ENCODE data around the gene DTNB. TPM values are rescaled to one million over a fixed set of nuclear protein-coding genes. Genes with fewer than 3 reads are reported as not detected.

Gene DTNB
- total and polyA plus RNA-seq, 2 donors (not counting 1 experiment from before 2014, with no cell fraction given), result 5.1 to 5.4 TPM

DNA sequence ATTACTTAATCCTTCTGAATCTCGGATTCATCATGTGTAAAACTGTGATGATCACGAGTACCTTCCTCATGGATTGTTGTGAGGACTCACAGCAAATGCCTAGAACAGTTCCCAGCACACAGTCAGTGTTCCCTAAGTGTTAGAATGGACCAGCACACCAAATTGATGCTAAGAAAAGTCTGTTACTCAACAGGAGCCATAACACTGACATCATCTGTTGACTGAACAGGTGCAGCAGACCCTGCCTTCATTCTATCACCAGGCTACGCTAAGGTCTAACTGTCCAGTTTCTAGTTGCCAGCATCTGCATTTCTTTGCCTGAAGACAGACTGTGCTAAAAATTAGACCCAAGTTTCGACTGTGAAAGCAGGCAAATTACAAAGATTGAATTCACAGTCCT, 18.6 kb downstream of the DTNB start:
- Histone ChIP-seq H3K27me3 (ENCODE audit: control insufficient read depth, insufficient read depth, low read length) (no peaks in the 10 kb centered on the region), H3K27ac (ENCODE audit: insufficient read depth, low read length) (no peak overlapping the region), H3K4me1 (ENCODE audit: control insufficient read depth, extremely low read depth, insufficient read depth, low read length) (no peaks in the 10 kb centered on the region), H3K36me3 (ENCODE audit: control insufficient read depth, insufficient read depth, low read length) (no peaks in the 10 kb centered on the region), H3K9me3 (ENCODE audit: control insufficient read depth, insufficient read depth, low read depth, low read length) (no peaks in the 10 kb centered on the region), H3K9ac (ENCODE audit: insufficient read depth, low read length) (no peak overlapping the region), H3K79me2 (ENCODE audit: control insufficient read depth, insufficient read depth, low read length) (no peaks in the 10 kb centered on the region), H4K20me1 (ENCODE audit: control insufficient read depth, extremely low read depth, insufficient read depth, low read length) (no peaks in the 10 kb centered on the region), H2AFZ (ENCODE audit: low read length) (no peak overlapping the region), H3K4me2 (ENCODE audit: extremely low read depth, insufficient read depth, low read length) (no peak overlapping the region), H3K4me3 (replicated peaks in 1 of 4; ENCODE audit: control extremely low read depth in 1 of 4, insufficient read depth in 1 of 4, low read depth in 3 of 4, low read length in 4 of 4) (no peak overlapping the region)
- TF ChIP-seq EZH2 (IDR thresholded peaks at IDR 0.05; ENCODE audit: low read length, missing control alignments), result no peak
- TF ChIP-seq, protein P1, sequence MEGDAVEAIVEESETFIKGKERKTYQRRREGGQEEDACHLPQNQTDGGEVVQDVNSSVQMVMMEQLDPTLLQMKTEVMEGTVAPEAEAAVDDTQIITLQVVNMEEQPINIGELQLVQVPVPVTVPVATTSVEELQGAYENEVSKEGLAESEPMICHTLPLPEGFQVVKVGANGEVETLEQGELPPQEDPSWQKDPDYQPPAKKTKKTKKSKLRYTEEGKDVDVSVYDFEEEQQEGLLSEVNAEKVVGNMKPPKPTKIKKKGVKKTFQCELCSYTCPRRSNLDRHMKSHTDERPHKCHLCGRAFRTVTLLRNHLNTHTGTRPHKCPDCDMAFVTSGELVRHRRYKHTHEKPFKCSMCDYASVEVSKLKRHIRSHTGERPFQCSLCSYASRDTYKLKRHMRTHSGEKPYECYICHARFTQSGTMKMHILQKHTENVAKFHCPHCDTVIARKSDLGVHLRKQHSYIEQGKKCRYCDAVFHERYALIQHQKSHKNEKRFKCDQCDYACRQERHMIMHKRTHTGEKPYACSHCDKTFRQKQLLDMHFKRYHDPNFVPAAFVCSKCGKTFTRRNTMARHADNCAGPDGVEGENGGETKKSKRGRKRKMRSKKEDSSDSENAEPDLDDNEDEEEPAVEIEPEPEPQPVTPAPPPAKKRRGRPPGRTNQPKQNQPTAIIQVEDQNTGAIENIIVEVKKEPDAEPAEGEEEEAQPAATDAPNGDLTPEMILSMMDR (conservative IDR thresholded peaks at IDR 0.05 in 1 of 2, IDR thresholded peaks at IDR 0.05 in 1 of 2; ENCODE audit: low read depth in 1 of 2, low read length in 2 of 2), result no peak
- DNase-seq (ENCODE audit: low read depth in 2 of 2), result no peak

DNA sequence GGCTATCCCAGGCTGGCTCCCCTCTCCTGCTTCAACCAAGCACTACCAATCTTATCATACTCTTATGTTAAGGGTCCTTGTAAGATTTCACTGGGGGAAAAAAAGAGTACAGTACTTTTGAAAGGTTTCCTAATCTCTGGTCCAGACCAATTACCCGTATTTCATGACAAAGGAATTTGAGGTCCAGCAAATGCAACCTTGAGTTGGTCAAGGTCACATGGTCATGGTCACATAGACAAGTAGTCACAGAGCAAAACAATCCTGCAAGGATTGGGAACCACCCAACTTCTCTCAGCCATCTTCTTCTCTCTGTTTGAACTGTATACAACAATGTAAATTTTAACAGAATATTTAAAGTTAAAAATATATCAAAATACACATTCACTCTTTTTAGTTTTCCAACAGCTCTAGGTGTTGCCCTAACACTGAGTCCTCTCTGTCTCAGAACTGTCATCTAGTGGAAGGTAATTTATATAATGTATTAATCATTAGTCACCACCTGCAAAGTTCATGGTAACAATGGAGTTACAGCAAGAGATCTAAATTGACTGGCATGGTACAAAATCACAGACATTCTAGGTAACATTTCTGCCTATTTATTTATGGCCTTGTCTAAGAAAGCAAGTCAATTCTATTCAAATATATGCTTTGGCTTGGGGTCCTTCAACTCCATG, 21.5 kb downstream of the DTNB start:
- no peak overlapping the region for H3K4me3 ChIP-seq (replicated peaks in 1 of 4; ENCODE audit: control extremely low read depth in 1 of 4, insufficient read depth in 1 of 4, low read depth in 3 of 4, low read length in 4 of 4)
- DNase-seq (ENCODE audit: low read depth in 2 of 2), result no peak
- H3K4me2 ChIP-seq (ENCODE audit: extremely low read depth, insufficient read depth, low read length), result no peak overlapping the region
- no peak for TF ChIP-seq EZH2 (IDR thresholded peaks at IDR 0.05; ENCODE audit: low read length, missing control alignments)
- TF ChIP-seq, protein P1 (conservative IDR thresholded peaks at IDR 0.05 in 1 of 2, IDR thresholded peaks at IDR 0.05 in 1 of 2; ENCODE audit: low read depth in 1 of 2, low read length in 2 of 2), result no peak
- no peak overlapping the region for H2AFZ ChIP-seq (ENCODE audit: low read length)
- no peaks in the 10 kb centered on the region for H4K20me1 ChIP-seq (ENCODE audit: control insufficient read depth, extremely low read depth, insufficient read depth, low read length)
- no peak overlapping the region for H3K27ac ChIP-seq (ENCODE audit: insufficient read depth, low read length)
- H3K36me3 ChIP-seq (ENCODE audit: control insufficient read depth, insufficient read depth, low read length), result no peaks in the 10 kb centered on the region
- no peaks in the 10 kb centered on the region for H3K4me1 ChIP-seq (ENCODE audit: control insufficient read depth, extremely low read depth, insufficient read depth, low read length)
- no peaks in the 10 kb centered on the region for H3K27me3 ChIP-seq (ENCODE audit: control insufficient read depth, insufficient read depth, low read length)
- no peak overlapping the region for H3K9ac ChIP-seq (ENCODE audit: insufficient read depth, low read length)
- no peaks in the 10 kb centered on the region for H3K79me2 ChIP-seq (ENCODE audit: control insufficient read depth, insufficient read depth, low read length)
- no peaks in the 10 kb centered on the region for H3K9me3 ChIP-seq (ENCODE audit: control insufficient read depth, insufficient read depth, low read depth, low read length)

DNA sequence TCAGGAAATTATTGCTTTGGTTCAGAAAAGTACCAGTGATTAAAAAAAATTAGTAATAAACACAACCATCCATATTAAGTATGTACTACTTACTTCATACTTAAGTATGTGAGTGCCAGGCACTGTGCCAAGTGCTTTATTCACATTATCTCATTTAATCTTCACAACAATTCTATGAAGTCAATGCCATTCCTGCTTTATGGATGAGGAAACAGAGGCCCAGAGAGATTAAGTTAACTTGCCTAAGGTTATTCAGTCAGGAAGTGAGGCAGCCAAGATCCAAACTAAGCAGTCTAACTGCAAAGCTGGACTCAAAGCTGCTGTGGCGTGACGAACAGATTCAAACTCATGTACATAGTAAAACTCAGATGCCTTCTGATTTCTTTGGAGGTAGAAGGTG, 22.3 kb downstream of the DTNB start:
- no peaks in the 10 kb centered on the region for H3K9me3 ChIP-seq (ENCODE audit: control insufficient read depth, insufficient read depth, low read depth, low read length)
- no peaks in the 10 kb centered on the region for H3K36me3 ChIP-seq (ENCODE audit: control insufficient read depth, insufficient read depth, low read length)
- no peak for TF ChIP-seq EZH2 (IDR thresholded peaks at IDR 0.05; ENCODE audit: low read length, missing control alignments)
- TF ChIP-seq, protein P1 (conservative IDR thresholded peaks at IDR 0.05 in 1 of 2, IDR thresholded peaks at IDR 0.05 in 1 of 2; ENCODE audit: low read depth in 1 of 2, low read length in 2 of 2), result no peak
- H3K4me1 ChIP-seq (ENCODE audit: control insufficient read depth, extremely low read depth, insufficient read depth, low read length), result no peaks in the 10 kb centered on the region
- H3K27ac ChIP-seq (ENCODE audit: insufficient read depth, low read length), result no peak overlapping the region
- no peak overlapping the region for H3K9ac ChIP-seq (ENCODE audit: insufficient read depth, low read length)
- no peak overlapping the region for H3K4me3 ChIP-seq (replicated peaks in 1 of 4; ENCODE audit: control extremely low read depth in 1 of 4, insufficient read depth in 1 of 4, low read depth in 3 of 4, low read length in 4 of 4)
- H2AFZ ChIP-seq (ENCODE audit: low read length), result no peak overlapping the region
- H4K20me1 ChIP-seq (ENCODE audit: control insufficient read depth, extremely low read depth, insufficient read depth, low read length), result no peaks in the 10 kb centered on the region
- H3K79me2 ChIP-seq (ENCODE audit: control insufficient read depth, insufficient read depth, low read length), result no peaks in the 10 kb centered on the region
- peak; percentile 42 to 66 for DNase-seq (ENCODE audit: low read depth in 2 of 2)
- H3K4me2 ChIP-seq (ENCODE audit: extremely low read depth, insufficient read depth, low read length), result no peak overlapping the region
- H3K27me3 ChIP-seq (ENCODE audit: control insufficient read depth, insufficient read depth, low read length), result no peaks in the 10 kb centered on the region

Measured in fibroblast of lung (primary cell).